Mononuclear cell (primary cell): ENCODE measurements around the gene MIS18BP1. TPM values are rescaled to one million over a fixed set of nuclear protein-coding genes. Genes with fewer than 3 reads are reported as not detected.
"Not testable (repeated sequence)": the region's sequence is repeated elsewhere in the genome, so short reads cannot be mapped to it uniquely, and the experiment has no call there.

Source experiments
- H3K27me3 ChIP-seq: 2 replicates; pipeline ENCODE4 v1.6.0; 2011; ENCODE audit warnings: low read length, control low read depth; ENCODE audit not compliant: insufficient read depth
- H3K4me1 ChIP-seq: 2 replicates; pipeline ENCODE4 v1.5.1; 2011; ENCODE audit warnings: mild to moderate bottlenecking, low read length, control low read depth; ENCODE audit not compliant: insufficient read depth
- H3K4me3 ChIP-seq: 2 replicates; pipeline ENCODE4 v1.5.1; 2011; ENCODE audit warnings: mild to moderate bottlenecking, low read length, moderate library complexity
- H3K9me3 ChIP-seq: 2 replicates; pipeline ENCODE4 v1.5.1; 2011; ENCODE audit warnings: low read depth, mild to moderate bottlenecking, control low read depth, low read length
- total RNA-seq: library from RNA; depleted of rRNA; stranded (reverse); fragments of >200 nt; gene quantifications from one replicate; pipeline ENCODE4 v1.2.3, GENCODE V29; 2012

The MIS18BP1 gene
- total RNA-seq, 1 donor = 72.6 TPM

DNA sequence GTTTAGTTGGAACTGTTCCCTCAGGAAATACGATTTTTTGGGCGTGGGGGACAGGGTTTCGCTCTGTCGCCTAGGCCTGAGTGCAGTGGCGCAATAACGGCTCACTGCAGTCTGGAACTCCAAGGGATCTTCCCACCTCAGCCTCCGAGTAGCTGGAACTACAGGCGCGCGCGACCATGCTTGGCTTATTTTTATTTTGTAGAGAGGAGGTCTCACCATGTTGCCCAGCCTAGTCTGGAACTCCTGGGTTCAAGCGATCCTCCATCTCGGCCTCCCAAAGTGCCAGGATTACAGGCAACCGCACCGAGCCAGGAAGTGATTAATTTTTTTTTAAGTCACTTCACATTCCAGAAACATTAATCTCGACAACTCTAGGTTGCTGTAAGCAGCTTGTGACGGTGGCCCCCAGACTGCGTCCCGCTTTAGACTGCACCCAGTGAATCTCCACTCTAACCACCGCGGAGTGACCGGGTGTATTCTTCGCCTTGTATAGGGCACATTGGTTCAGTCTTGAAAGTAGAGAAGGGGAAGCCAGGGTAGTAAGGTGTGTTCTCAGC lies 830 bp upstream of the MIS18BP1 start:
- H3K4me3 ChIP-seq = peak overlapping the region; percentile 98
- H3K27me3 ChIP-seq = no peaks in the 10 kb centered on the region
- peaks cover 13% of the 10 kb centered on the region for H3K9me3 ChIP-seq
- peaks cover 42% of the 10 kb centered on the region for H3K4me1 ChIP-seq

DNA sequence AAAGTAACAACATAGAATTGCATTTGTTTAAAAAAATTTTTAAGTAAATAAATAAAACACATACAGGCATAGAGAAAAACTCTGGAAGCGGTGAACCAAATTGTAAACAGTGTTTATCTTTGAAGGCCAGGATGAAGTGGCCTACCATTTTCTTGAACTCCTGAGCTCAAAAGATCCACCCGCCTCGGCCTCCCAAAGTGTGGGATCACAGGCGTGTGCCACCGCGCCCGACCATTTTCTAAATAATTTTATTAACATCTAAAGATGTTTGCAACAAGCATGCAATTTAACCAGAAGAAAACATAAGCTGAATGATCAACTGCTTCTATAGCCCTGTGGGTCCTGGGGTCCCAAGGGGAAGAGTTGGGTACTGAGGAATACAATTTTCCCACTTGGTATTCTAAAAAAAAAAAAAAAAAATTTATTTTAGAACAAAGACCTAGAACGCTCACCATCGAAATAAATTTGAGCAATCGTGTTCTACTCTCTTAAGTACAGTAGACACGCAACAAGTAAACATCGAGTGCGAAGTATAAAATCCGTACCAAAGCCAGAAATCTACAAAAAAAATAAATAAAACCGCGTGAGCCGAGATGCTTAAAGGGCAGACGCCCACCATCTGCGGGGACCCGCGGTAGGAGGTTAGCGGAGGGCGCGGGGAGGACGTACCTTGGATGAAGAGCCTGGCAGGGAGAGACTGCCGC lies 484 bp downstream of the MIS18BP1 start:
- H3K4me1 ChIP-seq = peaks cover 48% of the 10 kb centered on the region
- peaks cover under 1% of the 10 kb centered on the region for H3K9me3 ChIP-seq
- H3K27me3 ChIP-seq = no peaks in the 10 kb centered on the region
- peak overlapping the region; percentile 98 for H3K4me3 ChIP-seq

DNA sequence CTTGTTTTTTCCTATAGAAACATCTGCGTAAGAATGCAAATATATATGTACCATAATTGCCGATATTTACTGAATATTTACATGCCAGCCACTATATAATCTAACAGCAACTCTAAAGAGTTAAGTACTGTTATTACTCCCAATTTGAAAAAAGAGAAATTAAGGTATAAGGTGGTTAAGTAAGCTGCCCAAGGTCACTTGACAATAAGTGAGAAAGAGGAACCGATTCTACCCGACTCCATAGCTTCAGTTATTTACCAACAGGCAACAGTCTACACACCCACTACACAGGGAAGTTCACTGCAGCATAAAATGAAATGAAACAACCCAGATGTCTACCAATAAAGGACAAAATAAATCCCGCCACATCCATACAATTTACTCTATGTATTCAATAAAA lies 1.1 kb downstream of the MIS18BP1 start:
- H3K9me3 ChIP-seq = no peaks in the 10 kb centered on the region
- H3K27me3 ChIP-seq = no peaks in the 10 kb centered on the region
- H3K4me3 ChIP-seq = peak overlapping the region; percentile 98
- peaks cover 53% of the 10 kb centered on the region for H3K4me1 ChIP-seq

DNA sequence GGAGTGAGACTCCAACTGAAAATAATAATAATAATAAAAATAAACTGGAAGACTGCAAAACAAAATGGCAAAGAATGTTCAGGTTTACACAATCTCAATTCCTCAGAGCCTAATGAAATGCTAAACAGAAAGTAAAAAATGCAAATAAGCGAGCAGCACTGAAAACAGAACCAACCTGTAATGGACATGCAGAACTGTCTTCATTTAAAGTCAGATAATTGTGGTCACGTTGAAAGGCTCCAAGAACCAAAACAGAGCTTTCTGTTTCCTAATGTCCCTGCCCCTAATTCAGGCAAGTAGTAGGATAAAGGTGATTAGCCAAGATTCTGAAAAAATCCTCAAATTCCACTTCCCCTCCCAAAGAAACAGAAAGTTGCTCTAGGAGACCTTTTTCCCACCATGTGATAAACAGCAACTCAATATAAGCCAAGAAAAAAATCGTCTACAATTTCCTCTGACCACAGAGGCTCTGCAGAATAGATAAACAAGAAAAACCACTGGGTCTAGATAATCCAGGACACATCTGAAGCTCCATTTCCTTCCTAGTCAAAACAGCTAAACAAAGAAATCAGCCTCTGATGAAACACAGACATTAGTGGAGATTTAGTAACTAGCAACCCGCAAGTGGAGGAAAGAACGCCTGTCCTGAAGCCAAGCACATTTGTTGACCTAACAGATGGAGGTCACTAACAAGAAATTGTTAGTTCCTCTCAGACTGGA lies 3.0 kb downstream of the MIS18BP1 start:
- peak overlapping the region; percentile 6 for H3K4me3 ChIP-seq
- no peaks in the 10 kb centered on the region for H3K9me3 ChIP-seq
- H3K27me3 ChIP-seq = no peaks in the 10 kb centered on the region
- peaks cover 64% of the 10 kb centered on the region for H3K4me1 ChIP-seq

DNA sequence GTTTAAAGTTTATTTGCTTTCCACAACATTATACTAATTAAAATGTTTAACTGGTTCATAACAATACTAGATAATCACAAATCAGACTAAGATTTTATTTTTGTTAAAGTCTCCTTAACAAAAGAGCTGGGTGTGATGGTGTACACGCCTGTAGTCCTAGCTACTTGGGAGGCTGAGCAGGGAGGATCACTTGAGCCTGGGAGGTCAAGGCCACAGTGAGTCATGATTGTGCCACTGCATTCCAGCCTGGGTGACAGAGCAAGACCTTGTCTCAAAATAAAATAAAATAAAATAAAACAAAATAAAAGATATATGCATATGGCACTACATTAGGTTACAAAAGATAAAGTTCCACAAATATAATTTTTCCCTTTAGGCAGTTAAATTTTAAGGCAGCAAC lies 5.6 kb downstream of the MIS18BP1 start:
- Histone ChIP-seq H3K4me1 (peaks cover 55% of the 10 kb centered on the region), H3K4me3 (no peak overlapping the region), H3K27me3 (no peaks in the 10 kb centered on the region), H3K9me3 (no peaks in the 10 kb centered on the region)

DNA sequence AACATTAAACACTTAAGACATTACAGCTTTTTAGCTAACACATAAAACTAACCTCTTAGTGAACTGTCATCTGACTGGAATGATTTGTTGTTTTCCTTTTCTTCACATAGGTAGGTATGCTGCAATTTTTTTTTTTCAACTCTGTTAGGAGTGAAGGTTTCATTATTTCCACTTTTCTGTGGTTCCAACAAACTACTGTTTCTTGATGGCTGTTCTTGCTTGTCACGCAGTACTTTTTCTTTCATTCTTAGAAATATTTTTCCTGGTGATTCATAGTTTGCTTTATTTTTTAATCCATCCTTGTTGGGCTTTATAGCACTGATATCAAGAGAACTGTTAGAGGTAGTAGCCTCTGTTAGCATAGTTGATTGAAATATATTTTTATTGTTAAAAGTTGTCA lies 6.3 kb downstream of the MIS18BP1 start:
- no peak overlapping the region for H3K4me3 ChIP-seq
- H3K27me3 ChIP-seq = no peaks in the 10 kb centered on the region
- H3K4me1 ChIP-seq = peaks cover 55% of the 10 kb centered on the region
- H3K9me3 ChIP-seq = no peaks in the 10 kb centered on the region

DNA sequence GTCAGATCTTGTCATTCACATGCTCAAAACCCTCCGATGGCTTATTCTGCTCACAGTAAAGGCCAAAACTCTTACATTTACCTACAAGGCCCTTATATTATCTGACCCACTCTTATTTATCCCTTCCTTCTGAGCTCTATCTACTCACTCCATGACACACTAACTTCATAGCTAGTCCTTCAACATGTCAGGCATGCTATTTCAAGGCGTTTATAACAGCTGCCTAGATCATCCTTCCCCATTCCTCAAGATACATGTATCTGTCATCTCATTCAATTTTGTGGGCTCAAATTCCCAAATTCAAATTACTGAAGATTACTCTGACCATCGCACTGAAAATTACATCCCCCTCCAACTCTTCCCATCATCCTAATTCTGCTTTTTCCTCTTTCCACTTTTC lies 6.9 kb downstream of the MIS18BP1 start:
- H3K4me3 ChIP-seq = no peak overlapping the region
- no peaks in the 10 kb centered on the region for H3K9me3 ChIP-seq
- H3K4me1 ChIP-seq = peaks cover 55% of the 10 kb centered on the region
- no peaks in the 10 kb centered on the region for H3K27me3 ChIP-seq

DNA sequence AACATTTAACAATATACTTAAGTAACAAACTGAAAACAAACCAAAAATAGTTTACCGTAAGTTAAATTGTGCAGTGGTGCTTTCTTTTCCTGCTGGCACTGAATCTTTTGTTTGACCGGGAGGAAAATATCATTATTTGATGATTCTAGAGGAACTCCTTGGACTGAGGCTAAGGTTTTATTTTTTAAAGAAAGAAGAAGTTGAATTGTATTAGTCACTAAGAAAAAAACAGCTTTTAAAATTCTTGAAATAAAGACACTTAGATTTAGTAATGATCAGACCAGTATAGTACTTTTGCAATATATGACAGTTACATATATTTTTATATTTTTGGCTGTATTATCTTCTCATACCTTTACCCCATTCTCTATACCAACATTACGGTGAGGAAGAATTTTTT lies 10.3 kb downstream of the MIS18BP1 start:
- Histone ChIP-seq H3K4me1 (peaks cover 28% of the 10 kb centered on the region), H3K27me3 (no peaks in the 10 kb centered on the region), H3K9me3 (no peaks in the 10 kb centered on the region), H3K4me3 (no peak overlapping the region)

DNA sequence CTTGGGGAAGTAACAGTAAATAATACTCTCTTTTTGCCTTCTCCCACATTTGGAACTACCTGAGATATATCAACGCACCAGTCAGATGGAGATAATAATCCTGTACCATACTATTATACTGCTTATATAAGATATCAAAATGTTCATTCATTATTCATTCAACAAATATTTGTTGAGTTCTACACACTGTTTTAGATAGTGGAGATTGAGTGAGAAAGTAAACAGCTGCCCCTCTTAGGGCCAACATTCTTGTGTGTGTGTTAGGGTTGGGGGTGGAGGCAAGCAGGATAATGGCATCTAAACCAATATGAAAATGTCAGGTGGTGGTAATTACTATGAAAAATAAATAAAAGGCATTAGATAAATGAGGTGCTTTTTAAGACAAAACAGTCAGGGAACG lies 14.0 kb downstream of the MIS18BP1 start:
- peaks cover 4% of the 10 kb centered on the region for H3K4me1 ChIP-seq
- H3K4me3 ChIP-seq = no peak overlapping the region
- no peaks in the 10 kb centered on the region for H3K27me3 ChIP-seq
- H3K9me3 ChIP-seq = no peaks in the 10 kb centered on the region

DNA sequence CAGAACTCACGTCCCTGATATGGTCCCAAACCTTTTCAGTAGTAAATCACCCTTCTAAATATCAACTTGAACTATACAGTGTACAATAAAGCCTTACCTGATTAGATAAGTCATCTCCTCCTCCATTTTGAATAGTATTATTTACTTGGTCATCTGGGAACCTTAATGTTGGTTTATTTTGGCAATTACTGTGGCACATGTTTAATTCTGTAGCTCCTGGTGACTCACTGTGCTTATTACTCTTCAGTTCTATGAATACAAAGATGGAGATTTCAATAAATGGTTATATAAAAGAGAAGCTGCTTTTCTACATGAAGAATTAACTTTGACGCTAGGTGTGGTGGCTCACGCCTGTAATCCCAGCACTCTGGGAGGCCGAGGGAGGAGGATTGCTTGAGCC lies 25.4 kb downstream of the MIS18BP1 start:
- Histone ChIP-seq H3K27me3 (no peaks in the 10 kb centered on the region), H3K4me3 (no peak overlapping the region), H3K9me3 (no peaks in the 10 kb centered on the region), H3K4me1 (no peaks in the 10 kb centered on the region)

DNA sequence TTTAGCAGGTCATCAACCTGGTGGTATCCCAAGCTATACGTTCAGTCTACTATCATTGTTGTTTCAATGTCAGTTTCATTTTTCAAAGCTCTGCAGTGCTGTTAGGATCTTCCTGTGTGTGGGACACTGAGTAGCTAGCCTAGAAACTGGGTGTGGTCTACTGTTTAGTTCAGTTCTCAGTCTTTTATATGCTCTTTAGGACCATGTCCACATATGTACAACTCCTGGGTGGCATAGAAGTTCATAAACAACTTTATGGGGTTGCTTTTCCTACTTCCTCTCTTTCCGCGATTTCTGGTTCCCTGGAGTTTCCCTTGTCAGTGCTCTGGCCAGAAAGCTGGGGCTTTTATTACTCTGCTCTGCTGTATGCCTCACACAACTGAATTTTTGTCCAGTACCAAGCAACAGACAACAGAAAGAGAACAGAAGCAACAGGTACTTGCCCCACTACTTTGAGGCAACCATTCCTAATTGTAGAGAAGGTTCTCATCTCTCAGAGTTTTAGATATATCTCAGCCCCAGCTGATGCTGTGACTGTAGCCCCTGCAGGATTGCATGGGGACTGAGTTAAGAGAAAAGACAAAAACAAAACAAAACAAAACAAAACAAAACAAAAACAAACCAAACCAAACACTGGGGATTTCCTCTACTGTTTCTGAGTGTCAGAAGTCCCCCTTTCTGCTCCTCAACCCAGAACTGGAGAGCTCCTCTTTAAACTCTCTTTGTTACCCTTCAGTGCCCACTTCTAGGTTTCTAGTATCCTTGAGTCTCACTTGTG lies 30.3 kb downstream of the MIS18BP1 start:
- Histone ChIP-seq H3K27me3 (no peaks in the 10 kb centered on the region), H3K9me3 (no peaks in the 10 kb centered on the region), H3K4me1 (no peaks in the 10 kb centered on the region), H3K4me3 (no peak overlapping the region)

DNA sequence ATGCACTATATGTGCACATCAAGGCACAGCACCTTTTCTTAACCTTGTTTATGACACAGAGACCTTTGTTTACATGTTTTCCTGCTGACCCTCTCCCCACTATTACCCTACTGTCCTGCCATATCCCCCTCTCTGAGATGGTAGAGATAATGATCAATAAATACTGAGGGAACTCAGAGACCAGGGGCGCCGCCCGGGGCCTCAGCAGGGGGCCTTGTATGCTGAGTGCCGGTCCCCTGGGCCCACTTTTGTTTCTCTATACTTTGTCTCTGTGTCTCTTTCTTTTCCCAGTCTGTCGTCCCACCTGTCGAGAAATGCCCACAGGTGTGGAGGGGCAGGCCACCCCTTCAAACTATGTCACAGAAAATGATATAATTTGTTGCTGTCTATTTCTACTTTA lies 38.7 kb downstream of the MIS18BP1 start:
- not testable (repeated sequence) for H3K4me3 ChIP-seq, H3K9me3 ChIP-seq, H3K4me1 ChIP-seq, H3K27me3 ChIP-seq

DNA sequence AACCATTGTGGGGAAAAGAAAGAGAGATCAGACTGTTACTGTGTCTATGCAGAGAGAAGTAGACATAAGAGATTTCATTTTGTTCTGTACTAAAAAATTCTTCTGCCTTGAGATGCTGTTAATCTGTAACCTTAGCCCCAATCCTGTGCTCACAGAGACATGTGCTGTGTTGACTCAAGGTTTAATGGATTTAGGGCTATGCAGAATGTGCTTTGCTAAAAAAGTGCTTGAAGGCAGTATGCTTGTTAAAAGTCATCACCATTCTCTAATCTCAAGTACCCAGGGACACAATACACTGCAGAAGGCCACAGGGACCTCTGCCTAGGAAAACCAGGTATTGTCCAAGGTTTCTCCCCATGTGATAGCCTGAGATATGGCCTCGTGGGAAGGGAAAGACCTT lies 39.3 kb downstream of the MIS18BP1 start:
- H3K4me1 ChIP-seq, H3K27me3 ChIP-seq, H3K4me3 ChIP-seq, H3K9me3 ChIP-seq: not testable (repeated sequence)

DNA sequence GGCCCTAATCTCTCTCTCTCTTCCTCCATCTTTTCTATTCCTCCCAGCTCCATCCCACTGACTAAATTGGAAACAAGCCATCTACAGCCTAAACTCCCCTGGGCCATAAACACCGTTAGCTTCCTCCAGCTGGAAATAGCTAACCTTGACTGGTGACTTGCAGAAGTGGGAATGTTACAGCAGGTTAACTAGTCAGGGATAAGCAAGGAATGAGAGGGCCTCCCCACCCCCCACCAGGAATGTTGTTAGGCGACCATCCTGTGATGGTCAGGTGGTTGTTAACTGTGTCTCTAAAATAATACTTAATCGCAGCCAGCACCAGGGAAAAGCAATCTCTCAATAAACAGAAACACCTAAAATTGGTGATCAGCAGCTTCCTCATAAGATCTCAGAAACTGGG lies 40.8 kb downstream of the MIS18BP1 start:
- Histone ChIP-seq H3K4me1 (no peaks in the 10 kb centered on the region), H3K27me3 (no peaks in the 10 kb centered on the region), H3K4me3 (no peak overlapping the region), H3K9me3 (no peaks in the 10 kb centered on the region)

DNA sequence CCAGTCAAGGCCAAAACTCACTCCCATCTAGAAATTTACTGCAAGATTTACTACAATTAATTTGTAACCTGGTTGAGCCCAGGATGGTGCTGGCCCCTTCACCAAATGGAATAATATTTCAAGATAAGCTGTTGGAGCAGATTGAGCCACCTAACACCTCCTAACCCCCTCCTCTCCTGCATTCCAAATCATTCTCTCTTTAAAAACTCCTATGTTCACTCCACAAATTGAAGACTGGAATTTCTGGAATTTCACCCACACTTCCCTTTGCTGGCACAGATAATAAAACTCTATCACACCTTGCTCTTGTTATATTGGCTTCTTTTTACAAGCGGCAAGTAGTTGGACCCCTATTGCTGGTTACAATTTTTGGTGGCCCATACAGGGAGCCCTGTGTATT lies 41.7 kb downstream of the MIS18BP1 start:
- Histone ChIP-seq H3K9me3 (no peaks in the 10 kb centered on the region), H3K27me3 (no peaks in the 10 kb centered on the region), H3K4me1 (no peaks in the 10 kb centered on the region), H3K4me3 (no peak overlapping the region)
